GM18867 (cell line): Measurements from ENCODE around the gene RCAN2.
A peak's percentile ranks its signal among the peaks of the same experiment; 100 is the strongest.
"Not testable (repeated sequence)": the region's sequence is repeated elsewhere in the genome, so short reads cannot be mapped to it uniquely, and the experiment has no call there.

ENCODE experiments used
- ATAC-seq: cut with Tn5 transposase; IDR thresholded peaks from one replicate; pipeline ENCODE4 v1.9.1; 2021; ENCODE audit warnings: mild to moderate bottlenecking, moderate library complexity; ENCODE audit not compliant: unreplicated experiment

Gene RCAN2

GRCh38 chr6:46340246-46340645 lies 151.0 kb downstream of the RCAN2 start:
- ATAC-seq, result no peak

DNA sequence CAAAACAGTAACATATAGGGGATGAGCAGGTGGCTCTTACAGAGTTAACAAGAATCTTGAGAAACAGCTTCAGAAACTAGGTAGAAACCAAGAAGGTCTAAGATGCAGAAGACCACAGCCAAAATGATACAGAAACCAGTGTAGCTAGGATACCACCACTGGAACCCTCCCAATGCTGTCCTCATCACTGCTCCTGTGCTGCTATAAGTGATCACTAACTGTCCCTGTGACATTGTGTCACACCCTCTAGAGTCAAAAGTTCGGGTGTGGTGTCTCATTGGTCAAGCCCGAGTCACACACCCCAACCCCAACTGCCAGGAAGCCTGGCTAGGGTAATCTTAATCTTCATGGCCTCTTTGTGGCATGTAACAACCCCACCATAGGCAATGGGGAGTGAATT lies 153.1 kb downstream of the RCAN2 start:
- ATAC-seq, result peak; percentile 93

DNA sequence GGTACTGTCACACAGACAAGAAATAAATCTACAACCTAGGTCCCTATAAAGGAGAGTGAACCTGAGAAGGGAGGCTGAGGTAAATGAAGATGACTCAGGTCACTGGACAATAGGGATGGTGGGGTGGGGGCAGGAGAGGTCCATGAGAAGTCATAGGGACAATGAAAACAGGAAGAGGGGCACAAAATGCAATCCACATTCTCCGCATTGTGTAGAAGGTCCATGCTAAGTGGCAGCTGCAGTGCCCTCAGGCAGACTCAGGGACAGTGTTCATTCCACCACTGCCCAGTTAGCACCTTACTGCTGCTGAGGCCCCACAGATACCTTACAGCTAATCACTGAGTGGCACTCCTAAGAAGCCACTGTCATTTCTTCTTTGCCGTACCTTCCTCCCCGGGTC lies 156.8 kb downstream of the RCAN2 start:
- no peak for ATAC-seq

DNA sequence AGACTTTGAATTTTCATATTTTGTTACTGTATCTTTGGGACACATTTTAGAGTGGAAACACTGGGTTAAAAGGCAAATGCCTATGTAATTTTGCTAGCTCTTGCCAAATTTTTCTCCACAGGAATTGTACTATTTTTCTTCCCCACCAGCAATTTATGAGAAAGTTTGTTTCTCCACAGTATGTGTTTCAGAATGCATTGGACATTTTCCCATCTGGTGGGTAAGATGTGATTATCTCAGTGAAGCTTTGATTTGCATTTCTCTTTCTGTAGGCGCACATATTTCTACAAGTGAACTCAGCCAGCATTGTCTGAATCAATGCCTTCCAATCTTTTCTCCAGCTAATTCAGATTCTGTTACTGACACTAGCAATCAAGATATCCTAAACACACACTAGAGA lies 157.8 kb downstream of the RCAN2 start:
- ATAC-seq, result no peak

- ATAC-seq, result not testable (repeated sequence)
Observed at GRCh38 chr6:46332448-46332847, 158.8 kb downstream of the RCAN2 start.

DNA sequence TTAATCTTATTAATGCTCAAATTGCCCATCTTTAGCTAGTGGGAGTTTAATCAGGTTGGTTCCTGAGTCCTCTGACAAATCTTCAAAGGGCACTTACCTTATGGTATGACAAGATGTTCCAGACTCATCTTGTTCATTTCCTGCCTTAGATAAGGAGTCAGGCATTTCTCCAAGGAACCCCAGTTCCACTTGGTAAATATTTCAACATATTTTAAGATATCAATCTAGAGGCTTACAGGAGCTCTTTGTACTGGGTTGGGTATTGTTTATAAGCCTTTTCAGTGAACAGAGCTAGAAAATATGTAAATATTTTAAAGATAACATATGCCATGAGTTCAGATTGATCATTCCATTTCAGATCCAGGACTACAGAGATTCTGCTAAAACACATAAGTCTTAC lies 159.8 kb downstream of the RCAN2 start:
- no peak for ATAC-seq

DNA sequence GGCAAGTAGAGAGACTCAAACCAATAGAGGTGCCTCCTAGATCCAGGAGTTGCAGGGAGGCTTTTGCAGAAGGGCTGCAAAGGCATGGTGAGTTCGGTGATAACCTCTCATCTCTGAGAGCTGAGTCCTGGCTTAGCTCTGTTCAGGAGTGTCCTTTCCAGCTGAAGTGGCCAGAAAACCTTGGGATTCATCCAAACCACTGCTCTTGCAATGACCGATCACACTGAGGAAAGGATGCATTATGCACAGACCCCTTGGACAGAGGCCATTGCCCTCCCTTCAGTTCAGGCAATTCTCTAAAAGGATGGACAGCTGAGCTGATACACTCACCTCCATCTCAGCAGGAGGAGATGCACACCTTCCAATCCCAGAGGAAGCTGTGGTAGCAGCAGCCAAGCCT lies 161.7 kb downstream of the RCAN2 start:
- no peak for ATAC-seq

DNA sequence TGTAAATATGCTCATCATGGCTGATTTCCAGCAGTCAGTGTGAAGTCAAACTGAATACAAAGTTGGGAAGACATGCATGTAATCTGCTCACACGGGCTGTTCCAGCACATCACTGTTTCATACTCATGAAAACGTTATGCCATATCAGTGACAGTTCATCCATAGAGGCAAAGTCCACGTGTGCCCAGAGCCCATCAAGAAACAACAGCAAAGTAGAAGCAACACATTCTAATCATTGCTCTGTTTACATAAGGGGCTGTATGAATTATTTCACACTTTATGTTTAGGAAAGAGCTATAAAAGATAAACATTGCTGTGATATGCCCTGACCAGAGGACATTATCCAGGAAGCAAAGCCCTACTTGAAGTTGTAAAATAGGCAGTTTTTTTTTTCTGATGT lies 163.5 kb downstream of the RCAN2 start:
- ATAC-seq, result no peak

- no peak for ATAC-seq
Observed at GRCh38 chr6:46325561-46326530, 165.4 kb downstream of the RCAN2 start.

DNA sequence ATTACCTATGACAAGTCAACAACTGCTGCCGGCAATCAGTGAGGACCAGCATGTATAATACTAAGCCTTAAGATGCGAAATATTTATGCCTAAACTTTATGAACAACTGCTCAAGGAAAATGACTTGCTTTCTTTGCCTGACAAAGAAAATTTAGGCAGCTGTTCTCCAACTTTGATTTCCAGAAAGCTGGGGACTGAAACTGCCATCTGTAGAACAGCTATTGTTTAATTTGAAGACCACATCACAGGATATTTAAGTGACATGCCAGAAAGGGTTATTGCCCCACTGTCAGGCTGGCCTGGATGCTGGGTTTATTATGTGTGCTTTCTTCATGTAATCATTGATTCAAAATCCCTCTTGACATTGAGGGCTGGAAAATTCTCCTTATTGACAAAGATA lies 166.5 kb downstream of the RCAN2 start:
- ATAC-seq, result no peak

DNA sequence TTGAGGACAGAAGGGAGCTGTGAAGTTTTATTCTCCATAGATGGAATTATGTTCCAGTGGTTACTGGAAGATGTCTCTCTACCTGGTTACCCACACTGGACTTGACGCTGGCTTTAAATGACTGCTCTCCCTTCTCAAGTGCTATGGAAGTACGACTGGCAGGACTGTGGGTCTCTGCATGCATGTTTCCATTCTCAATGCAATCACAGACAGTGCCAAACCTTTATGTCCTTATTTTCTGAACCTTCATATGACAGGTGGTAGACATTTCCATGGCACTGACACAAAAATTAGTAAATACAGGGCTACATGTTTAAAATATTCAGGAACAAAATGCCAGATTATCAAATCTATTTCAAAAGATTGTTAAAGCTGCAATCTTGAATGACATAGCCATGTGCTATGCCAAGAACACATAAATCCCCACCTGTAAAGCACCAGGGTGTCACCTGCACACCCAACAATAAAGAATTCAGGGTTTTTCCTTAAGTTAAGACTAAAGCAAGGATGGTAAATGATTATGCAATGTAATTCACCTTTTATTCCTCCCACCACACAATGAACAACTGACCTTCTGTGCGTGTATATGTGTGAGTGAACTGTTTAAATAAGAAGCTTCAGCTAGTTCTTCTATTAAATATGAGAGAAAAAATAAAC lies 167.2 kb downstream of the RCAN2 start:
- ATAC-seq, result no peak

- ATAC-seq, result no peak
Observed at GRCh38 chr6:46323312-46323965, 167.8 kb downstream of the RCAN2 start.

GRCh38 chr6:46320505-46320904 lies 170.7 kb downstream of the RCAN2 start:
- ATAC-seq, result no peak

DNA sequence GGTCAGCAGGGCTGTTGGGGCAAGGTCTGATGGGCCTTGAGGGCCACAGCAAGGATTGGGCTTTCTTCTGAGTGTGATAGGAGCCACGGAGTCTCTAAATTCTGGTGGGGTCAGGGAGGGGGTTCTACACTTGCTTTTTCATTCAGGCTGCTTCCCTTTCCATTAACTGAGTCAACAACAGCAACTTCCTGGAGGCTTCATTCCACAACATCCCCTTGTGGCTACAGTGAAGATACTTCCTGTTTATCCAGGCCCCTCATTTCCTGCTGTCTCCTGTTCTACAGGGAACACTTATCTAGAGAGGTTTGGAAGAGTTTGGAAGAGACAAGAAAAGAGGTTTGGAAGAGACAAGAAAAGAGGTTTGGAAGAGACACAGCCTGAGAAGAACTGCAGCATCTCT lies 175.7 kb downstream of the RCAN2 start:
- ATAC-seq, result no peak

- no peak for ATAC-seq
Observed at GRCh38 chr6:46312654-46313053, 178.6 kb downstream of the RCAN2 start.

GRCh38 chr6:46310196-46310595 lies 181.1 kb downstream of the RCAN2 start:
- no peak for ATAC-seq

GRCh38 chr6:46306431-46306830 lies 184.8 kb downstream of the RCAN2 start:
- no peak for ATAC-seq

- no peak for ATAC-seq
Observed at GRCh38 chr6:46305833-46306232, 185.4 kb downstream of the RCAN2 start.

GRCh38 chr6:46305236-46305635 lies 186.0 kb downstream of the RCAN2 start:
- no peak for ATAC-seq

DNA sequence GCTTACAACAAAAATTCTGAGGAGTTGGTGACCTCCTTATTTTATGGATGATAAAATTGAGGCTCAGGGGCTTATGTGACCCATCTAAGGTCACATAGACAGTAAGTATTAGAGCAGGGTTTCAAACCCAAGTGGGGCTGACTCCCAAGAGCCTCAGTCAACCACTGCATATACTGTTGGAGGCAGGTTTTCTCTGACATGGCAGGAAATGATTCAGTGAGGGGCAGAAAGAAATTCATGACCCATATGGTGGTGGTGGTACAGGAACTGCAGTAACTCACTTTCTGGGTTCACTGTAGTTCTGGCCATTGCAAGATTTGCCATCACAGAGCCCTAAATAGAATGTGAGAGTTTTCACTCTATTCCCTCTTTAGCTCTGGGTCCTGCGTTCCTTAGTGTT lies 188.4 kb downstream of the RCAN2 start:
- no peak for ATAC-seq

DNA sequence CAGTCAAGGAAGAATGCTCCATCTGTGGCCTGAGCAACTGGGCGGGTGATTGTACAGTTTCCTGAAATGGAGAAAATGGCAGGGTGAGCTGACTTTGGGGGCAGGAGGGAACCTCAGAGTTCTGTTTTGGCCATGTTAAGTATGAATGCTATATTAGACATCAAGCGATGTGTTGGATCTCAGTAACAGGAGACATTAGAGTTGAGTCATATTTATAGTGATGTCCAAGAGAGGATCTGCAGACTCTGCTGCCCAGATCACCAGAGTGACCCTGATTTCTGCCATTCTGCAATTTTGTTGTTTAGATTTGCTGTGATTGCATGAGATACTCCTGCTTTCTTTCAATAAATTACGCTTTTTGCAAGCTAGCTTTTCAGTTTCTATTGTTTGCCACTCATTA lies 189.1 kb downstream of the RCAN2 start:
- no peak for ATAC-seq

GRCh38 chr6:46299253-46299652 lies 192.0 kb downstream of the RCAN2 start:
- no peak for ATAC-seq
